PFSK-1 (cell line): Measurements from ENCODE around the gene IFITM1.

Experiments
- FOXP2 ChIP-seq: optimal IDR thresholded peaks from 2 replicates; pipeline ENCODE3; 2011; ENCODE audit warnings: borderline replicate concordance, control low read depth, inconsistent platforms; ENCODE audit not compliant: insufficient read depth; ENCODE audit errors: extremely low read length, extremely low read depth
- POLR2AphosphoS5 ChIP-seq: IDR thresholded peaks from 2 replicates; pipeline ENCODE4 v1.6.1; 2012; ENCODE audit warnings: low read depth, mild to moderate bottlenecking, control low read depth, low read length, moderate library complexity
- REST ChIP-seq, 2 experiments: IDR thresholded peaks; 2 replicates each; pipeline versions ENCODE4 v1.6.1 to v1.8.0; 2011 to 2012; ENCODE audit warnings: low read depth in 2 of 2, low read length in 2 of 2, control low read depth in 1 of 2, inconsistent platforms in 1 of 2, mild to moderate bottlenecking in 1 of 2, moderate library complexity in 1 of 2; ENCODE audit not compliant: insufficient read depth in 1 of 2
- SIN3A ChIP-seq: IDR thresholded peaks from 2 replicates; pipeline ENCODE4 v1.6.1; 2012; ENCODE audit warnings: mild to moderate bottlenecking, low read length, moderate library complexity, borderline replicate concordance; ENCODE audit not compliant: insufficient read depth
- TAF1 ChIP-seq: IDR thresholded peaks from 2 replicates; pipeline ENCODE4 v1.6.1; 2012; ENCODE audit warnings: low read length, control low read depth, borderline replicate concordance; ENCODE audit not compliant: insufficient read depth

The IFITM1 gene

GRCh38 chr11:291281-292210, 22.3 kb upstream of the IFITM1 start:
- TF ChIP-seq FOXP2 (no peak), TAF1 (no peak), SIN3A (no peak), REST (IDR thresholded peaks at IDR 0.05; ENCODE audit: insufficient read depth in 1 of 2, low read depth in 2 of 2, low read length in 2 of 2) (no peak), POLR2AphosphoS5 (no peak)

GRCh38 chr11:292211-293121, 21.4 kb upstream of the IFITM1 start:
- TF ChIP-seq FOXP2 (no peak), REST (IDR thresholded peaks at IDR 0.05; ENCODE audit: insufficient read depth in 1 of 2, low read depth in 2 of 2, low read length in 2 of 2) (no peak), TAF1 (no peak), POLR2AphosphoS5 (no peak), SIN3A (no peak)

- no peak for TF ChIP-seq TAF1
- TF ChIP-seq POLR2AphosphoS5: no peak
- TF ChIP-seq REST (IDR thresholded peaks at IDR 0.05; ENCODE audit: insufficient read depth in 1 of 2, low read depth in 2 of 2, low read length in 2 of 2): no peak
- no peak for TF ChIP-seq SIN3A
- no peak for TF ChIP-seq FOXP2
Measured at GRCh38 chr11:293271-293851, 20.5 kb upstream of the IFITM1 start.

GRCh38 chr11:293852-294661, 19.8 kb upstream of the IFITM1 start:
- TF ChIP-seq REST (IDR thresholded peaks at IDR 0.05; ENCODE audit: insufficient read depth in 1 of 2, low read depth in 2 of 2, low read length in 2 of 2): no peak
- no peak for TF ChIP-seq TAF1
- TF ChIP-seq POLR2AphosphoS5: no peak
- TF ChIP-seq FOXP2: no peak
- TF ChIP-seq SIN3A: no peak
